Keratinocyte (primary cell): ENCODE results near the gene APCDD1L. TPM values are rescaled to one million over a fixed set of nuclear protein-coding genes. Genes with fewer than 3 reads are reported as not detected.

Source experiments
- DNase-seq: peaks from one replicate; pipeline ENCODE4 v3.0.0-alpha.2; 2011; ENCODE audit warnings: low read depth, missing footprints, low spot score
- FAIRE-seq: peaks from 2 replicates; lab custom pipeline; 2011; peaks lifted over from hg19 to GRCh38; lab: Jason Lieb, UNC
- H2AFZ ChIP-seq: 2 replicates; pipeline ENCODE4 v1.6.0; 2012; ENCODE audit warnings: low read length, control low read depth, inconsistent platforms; ENCODE audit not compliant: control insufficient read depth
- H3K27ac ChIP-seq: 2 replicates; pipeline ENCODE4 v1.5.1; 2011; ENCODE audit warnings: low read length; ENCODE audit not compliant: control insufficient read depth, insufficient read depth
- H3K27me3 ChIP-seq: 3 replicates; pipeline ENCODE4 v1.6.0; 2011; ENCODE audit warnings: low read length; ENCODE audit not compliant: control insufficient read depth, insufficient read depth; ENCODE audit errors: extremely low read depth
- H3K36me3 ChIP-seq, 2 experiments: 2 replicates in 1 of 2; 3 replicates in 1 of 2; pipeline ENCODE4 v1.5.1; 2011; ENCODE audit warnings: low read length in 2 of 2, mild to moderate bottlenecking in 1 of 2; ENCODE audit not compliant: control insufficient read depth in 2 of 2, insufficient read depth in 2 of 2; ENCODE audit errors: extremely low read depth in 1 of 2
- H3K4me1 ChIP-seq: 3 replicates; pipeline ENCODE4 v1.5.1; 2011; ENCODE audit warnings: low read length; ENCODE audit not compliant: control insufficient read depth, insufficient read depth; ENCODE audit errors: extremely low read depth
- H3K4me2 ChIP-seq: 3 replicates; pipeline ENCODE4 v1.6.0; 2011; ENCODE audit warnings: low read depth, low read length; ENCODE audit not compliant: control insufficient read depth, insufficient read depth; ENCODE audit errors: extremely low read depth
- H3K4me3 ChIP-seq, 3 experiments: fragments of 200-600 bp in 1 of 3; sonication (generic) in 1 of 3; 2 replicates in 2 of 3; 3 replicates in 1 of 3; pipeline ENCODE4 v1.5.1; 2011 to 2016; ENCODE audit warnings: low read length in 3 of 3, mild to moderate bottlenecking in 3 of 3, control low read depth in 2 of 3, inconsistent platforms in 1 of 3, low read depth in 1 of 3, mixed read lengths in 1 of 3, mixed run types in 1 of 3, moderate library complexity in 1 of 3; ENCODE audit not compliant: control insufficient read depth in 2 of 3, insufficient read depth in 2 of 3; ENCODE audit errors: extremely low read depth in 1 of 3
- H3K79me2 ChIP-seq: 2 replicates; pipeline ENCODE4 v1.6.0; 2012; ENCODE audit warnings: low read length; ENCODE audit not compliant: control insufficient read depth, insufficient read depth
- H3K9ac ChIP-seq: 3 replicates; pipeline ENCODE4 v1.6.0; 2011; ENCODE audit warnings: low read length; ENCODE audit not compliant: control insufficient read depth, insufficient read depth; ENCODE audit errors: extremely low read depth
- H3K9me1 ChIP-seq: 3 replicates; pipeline ENCODE4 v1.6.0; 2011; ENCODE audit warnings: low read length; ENCODE audit not compliant: control insufficient read depth, insufficient read depth; ENCODE audit errors: extremely low read depth
- H3K9me3 ChIP-seq: 2 replicates; pipeline ENCODE4 v1.5.1; 2012; ENCODE audit warnings: low read depth, low read length; ENCODE audit not compliant: control insufficient read depth
- H4K20me1 ChIP-seq: 3 replicates; pipeline ENCODE4 v1.6.0; 2011; ENCODE audit warnings: low read length; ENCODE audit not compliant: control insufficient read depth, insufficient read depth; ENCODE audit errors: extremely low read depth
- CTCF ChIP-seq, 3 experiments: IDR thresholded peaks in 1 of 3; conservative IDR thresholded peaks in 1 of 3; optimal IDR thresholded peaks in 1 of 3; 2 replicates in 2 of 3; 3 replicates in 1 of 3; pipeline versions ENCODE3 to v1.5.1; 2011; ENCODE audit warnings: low read length in 3 of 3, mild to moderate bottlenecking in 3 of 3, moderate library complexity in 2 of 3, control low read depth in 1 of 3, inconsistent platforms in 1 of 3; ENCODE audit not compliant: insufficient read depth in 2 of 3; ENCODE audit errors: extremely low read depth in 1 of 3
- EZH2 ChIP-seq: IDR thresholded peaks from one replicate; pipeline ENCODE4 v1.6.1; 2012; ENCODE audit warnings: inconsistent platforms, mild to moderate bottlenecking, low read length, moderate library complexity
- dilution Hi-C: fragments of 300-500 bp; cut with MboI; formaldehyde crosslinking; loops from one replicate; pipeline ENCODE4 v1.7.0; 2020; ENCODE audit warnings: low sequenced_read_pairs; ENCODE audit not compliant: extremely low pct_ligation_motif_present
- polyA plus RNA-seq, 5 experiments: library from polyadenylated mRNA; depleted of rRNA in 3 of 5; stranded (reverse) in 3 of 5; stranded (forward) in 1 of 5; unstranded in 1 of 5; fragments of >200 nt; gene quantifications; 1 replicate in 1 of 5; 2 replicates in 3 of 5; 3 replicates in 1 of 5; pipeline versions ENCODE4 v1.2.1 to v1.2.3, GENCODE V29; 2011 to 2012; ENCODE audit warnings: missing spikeins in 2 of 5, low read depth in 1 of 5, low replicate concordance in 1 of 5

Gene APCDD1L
- polyA plus RNA-seq, 1 donor (not counting 4 experiments of a cell fraction or from before 2014, with no cell fraction given) = 0.67 TPM

GRCh38 chr20:58483470-58483869 is 31.7 kb downstream of the APCDD1L start:
- H3K4me1 ChIP-seq = no peaks in the 10 kb centered on the region
- no peak overlapping the region for H2AFZ ChIP-seq
- no peaks in the 10 kb centered on the region for H3K36me3 ChIP-seq
- H3K27ac ChIP-seq = no peak overlapping the region
- TF ChIP-seq EZH2 (no peak), CTCF (optimal IDR thresholded peaks at IDR 0.05 in 1 of 3, IDR thresholded peaks at IDR 0.05 in 1 of 3, conservative IDR thresholded peaks at IDR 0.05 in 1 of 3; ENCODE audit: extremely low read depth in 1 of 3, insufficient read depth in 2 of 3, low read length in 3 of 3) (no peak)
- no peak overlapping the region for H3K4me2 ChIP-seq
- no peak overlapping the region for H3K9ac ChIP-seq
- H4K20me1 ChIP-seq = no peaks in the 10 kb centered on the region
- DNase-seq = no peak
- H3K9me3 ChIP-seq = peaks cover 1% of the 10 kb centered on the region
- FAIRE-seq = no peak
- H3K27me3 ChIP-seq = no peaks in the 10 kb centered on the region
- no peaks in the 10 kb centered on the region for H3K79me2 ChIP-seq
- dilution Hi-C loops = no loop called here
- no peak overlapping the region for H3K4me3 ChIP-seq
- no peaks in the 10 kb centered on the region for H3K9me1 ChIP-seq

- Histone ChIP-seq H3K4me2 (no peak overlapping the region), H3K9me1 (no peaks in the 10 kb centered on the region), H3K4me1 (no peaks in the 10 kb centered on the region), H2AFZ (no peak overlapping the region), H3K79me2 (no peaks in the 10 kb centered on the region), H3K9ac (no peak overlapping the region), H3K4me3 (no peak overlapping the region), H4K20me1 (no peaks in the 10 kb centered on the region), H3K36me3 (no peaks in the 10 kb centered on the region), H3K9me3 (peaks cover 2% of the 10 kb centered on the region), H3K27ac (no peak overlapping the region), H3K27me3 (no peaks in the 10 kb centered on the region)
- FAIRE-seq (no peak), DNase-seq (no peak)
- dilution Hi-C loops = no loop called here
- TF ChIP-seq CTCF (optimal IDR thresholded peaks at IDR 0.05 in 1 of 3, IDR thresholded peaks at IDR 0.05 in 1 of 3, conservative IDR thresholded peaks at IDR 0.05 in 1 of 3; ENCODE audit: extremely low read depth in 1 of 3, insufficient read depth in 2 of 3, low read length in 3 of 3) = no peak
These were observed 32.1 kb downstream of the APCDD1L start for GRCh38 chr20:58483051-58483450.
